GM12878 (cell line): ENCODE data around the gene FBXW8. TPM values are rescaled to one million over a fixed set of nuclear protein-coding genes. Genes with fewer than 3 reads are reported as not detected.

Experiments
- ATAC-seq: fragments of 200-7000 bp; cut with Tn5 transposase; 3 replicates; pipeline ENCODE4 v1.9.1; 2020; ENCODE audit warnings: mild to moderate bottlenecking, moderate library complexity
- BruUV-seq: library from RNA; stranded (reverse); fragments of 400-500 nt; replicated peaks from 2 replicates; lab custom pipeline; 2021; lab: Mats Ljungman, UMichigan
- CTCF ChIA-PET: fragments of 300-600 bp; sonication (Branson Sonifier 250); formaldehyde crosslinking; extraction: SDS; loops from one replicate; lab custom pipeline; 2021; ENCODE audit warnings: inconsistent platforms; lab: Yijun Ruan, JAX
- POLR2A ChIA-PET: fragments of 350-600 bp; formaldehyde crosslinking; extraction: SDS; loops from one replicate; lab custom pipeline; 2021; ENCODE audit warnings: inconsistent platforms; lab: Charles Lee
- RAD21 ChIA-PET: fragments of 300-600 bp; sonication (Branson Sonifier 250); formaldehyde crosslinking; loops from one replicate; lab custom pipeline; 2023; ENCODE audit warnings: antibody characterized with exemption; ENCODE audit not compliant: unreplicated experiment; lab: Charles Lee
- SMC1A ChIA-PET: fragments of 300-600 bp; sonication (Branson Sonifier 250); formaldehyde crosslinking; loops from one replicate; lab custom pipeline; 2023; ENCODE audit not compliant: unreplicated experiment, uncharacterized antibody; lab: Charles Lee
- DNase-seq: peaks from one replicate; pipeline ENCODE4 v3.0.0-alpha.2; 2011; ENCODE audit warnings: low read depth, low spot score
- FAIRE-seq: peaks from 3 replicates; lab custom pipeline; 2011; peaks lifted over from hg19 to GRCh38; lab: Jason Lieb, UNC
- H2AFZ ChIP-seq: 2 replicates; pipeline ENCODE4 v1.6.0; 2011; ENCODE audit warnings: low read depth, low read length, control low read depth; ENCODE audit not compliant: control insufficient read depth
- H3K27ac ChIP-seq: 2 replicates; pipeline ENCODE4 v1.5.1; 2011; ENCODE audit warnings: control low read depth; ENCODE audit not compliant: control insufficient read depth, insufficient read depth
- H3K27me3 ChIP-seq, 2 experiments: replicated peaks in 1 of 2; 2 replicates each; pipeline versions ENCODE4 v1.6.0 to v1.6.1; 2011; ENCODE audit warnings: low read length in 1 of 2; ENCODE audit not compliant: control insufficient read depth in 2 of 2, insufficient read depth in 2 of 2
- H3K36me3 ChIP-seq, 2 experiments: 2 replicates each; pipeline ENCODE4 v1.5.1; 2011; ENCODE audit warnings: low read length in 1 of 2; ENCODE audit not compliant: control insufficient read depth in 2 of 2, insufficient read depth in 2 of 2
- H3K4me1 ChIP-seq: 2 replicates; pipeline ENCODE4 v1.6.1; 2011; ENCODE audit warnings: mild to moderate bottlenecking, low read length, moderate library complexity, mixed read lengths; ENCODE audit not compliant: control insufficient read depth, insufficient read depth
- H3K4me2 ChIP-seq: 2 replicates; pipeline ENCODE4 v1.6.0; 2011; ENCODE audit warnings: control low read depth; ENCODE audit not compliant: control insufficient read depth, insufficient read depth
- H3K4me3 ChIP-seq: fragments of 200-600 bp; sonication (generic); 2 replicates; pipeline ENCODE4 v1.5.1; 2016
- H3K79me2 ChIP-seq: 2 replicates; pipeline ENCODE4 v1.6.0; 2011; ENCODE audit warnings: low read length; ENCODE audit not compliant: control insufficient read depth, insufficient read depth
- H3K9ac ChIP-seq: 2 replicates; pipeline ENCODE4 v1.8.0; 2011; ENCODE audit warnings: low read length, control low read depth, mixed read lengths; ENCODE audit not compliant: control insufficient read depth, insufficient read depth
- H3K9me3 ChIP-seq: replicated peaks from 3 replicates; pipeline ENCODE4 v1.5.1; 2011; ENCODE audit warnings: mild to moderate bottlenecking, low read length; ENCODE audit not compliant: control insufficient read depth, insufficient read depth
- H4K20me1 ChIP-seq: 2 replicates; pipeline ENCODE4 v1.6.0; 2011; ENCODE audit not compliant: control insufficient read depth, insufficient read depth
- BMI1 ChIP-seq: fragments of 450-650 bp; IDR thresholded peaks from 2 replicates; pipeline ENCODE4 v1.6.1; 2016; ENCODE audit warnings: mild to moderate bottlenecking, moderate library complexity, borderline replicate concordance
- CEBPB ChIP-seq, 2 experiments: fragments of 150-350 bp in 1 of 2; IDR thresholded peaks; 2 replicates each; pipeline ENCODE4 v1.6.1; 2012 to 2014; ENCODE audit warnings: low read depth in 2 of 2, low read length in 2 of 2, borderline replicate concordance in 1 of 2, inconsistent platforms in 1 of 2
- ESRRA ChIP-seq: IDR thresholded peaks from 2 replicates; pipeline ENCODE4 v1.6.1; 2012; ENCODE audit warnings: mild to moderate bottlenecking, low read length, improper control_type of control experiment
- FOXM1 ChIP-seq: IDR thresholded peaks from 2 replicates; pipeline ENCODE4 v1.6.1; 2012; ENCODE audit warnings: low read depth, mild to moderate bottlenecking, inconsistent platforms, low read length, moderate library complexity
- MTA3 ChIP-seq: IDR thresholded peaks from 2 replicates; pipeline ENCODE4 v1.6.1; 2012; ENCODE audit warnings: low read length, inconsistent platforms, borderline replicate concordance
- MXI1 ChIP-seq: fragments of 150-350 bp; IDR thresholded peaks from 2 replicates; pipeline ENCODE4 v1.6.1; 2011; ENCODE audit warnings: low read depth, mild to moderate bottlenecking, inconsistent platforms, low read length, improper control_type of control experiment
- NKRF ChIP-seq: fragments of 450-650 bp; conservative IDR thresholded peaks from 2 replicates; pipeline ENCODE4 v1.6.1; 2017; ENCODE audit warnings: mild to moderate bottlenecking, moderate library complexity
- NR2C1 ChIP-seq: fragments of 450-650 bp; IDR thresholded peaks from 2 replicates; pipeline ENCODE4 v1.6.1; 2017; ENCODE audit warnings: antibody characterized with exemption, mild to moderate bottlenecking, moderate library complexity
- NR2C2 ChIP-seq: IDR thresholded peaks from 2 replicates; pipeline ENCODE4 v1.6.1; 2011; ENCODE audit warnings: borderline replicate concordance, low read depth; ENCODE audit not compliant: control insufficient read depth, insufficient read length
- NR2F1 ChIP-seq: fragments of 450-650 bp; conservative IDR thresholded peaks from 2 replicates; pipeline ENCODE4 v1.6.1; 2017; ENCODE audit warnings: mild to moderate bottlenecking
- RB1 ChIP-seq: fragments of 450-650 bp; formaldehyde crosslinking; IDR thresholded peaks from 2 replicates; pipeline ENCODE4 v1.6.1; 2017; ENCODE audit warnings: mild to moderate bottlenecking, borderline replicate concordance
- SMC3 ChIP-seq: IDR thresholded peaks from 2 replicates; pipeline ENCODE4 v1.6.1; 2011; ENCODE audit warnings: low read length, improper control_type of control experiment, borderline replicate concordance
- SPI1 ChIP-seq: IDR thresholded peaks from 2 replicates; pipeline ENCODE4 v1.6.1; 2011; ENCODE audit warnings: low read depth, mild to moderate bottlenecking, low read length, moderate library complexity, borderline replicate concordance; ENCODE audit not compliant: insufficient read depth
- STAT3 ChIP-seq: IDR thresholded peaks from 2 replicates; pipeline ENCODE4 v1.6.1; 2011; ENCODE audit warnings: low read depth, low read length, improper control_type of control experiment
- TAF1 ChIP-seq: IDR thresholded peaks from 2 replicates; pipeline ENCODE4 v1.6.1; 2011; ENCODE audit warnings: mild to moderate bottlenecking, low read depth, low read length, borderline replicate concordance
- TCF12 ChIP-seq: IDR thresholded peaks from 2 replicates; pipeline ENCODE4 v1.6.1; 2011; ENCODE audit warnings: low read depth, mild to moderate bottlenecking, low read length
- ZBED1 ChIP-seq: IDR thresholded peaks from 2 replicates; pipeline ENCODE4 v1.6.1; 2016; ENCODE audit warnings: borderline replicate concordance
- ZNF207 ChIP-seq: fragments of 450-650 bp; IDR thresholded peaks from 2 replicates; pipeline ENCODE4 v1.6.1; 2014; ENCODE audit warnings: antibody characterized with exemption, mild to moderate bottlenecking, borderline replicate concordance
- ZNF217 ChIP-seq: fragments of 450-650 bp; IDR thresholded peaks from 2 replicates; pipeline ENCODE4 v1.6.1; 2017; ENCODE audit warnings: antibody characterized with exemption, mild to moderate bottlenecking
- WGBS: methylation state at CpG from one replicate; pipeline ENCODE4 v1.1.6; 2016; ENCODE audit warnings: low lambda C conversion rate; ENCODE audit not compliant: insufficient replicate concordance, insufficient coverage; ENCODE audit errors: missing lambda C conversion rate; 5-methylcytosine and 5-hydroxymethylcytosine counted together
- in situ Hi-C: fragments of 300-500 bp; cut with MboI; formaldehyde crosslinking; loops from 9 replicates; pipeline ENCODE4 v1.14.3; 2018; ENCODE audit warnings: mixed read lengths
- intact Hi-C: fragments of 100-400 bp; cut with micrococcal nuclease; formaldehyde crosslinking; loops from one replicate; pipeline ENCODE4 v1.14.2; 2022; ENCODE audit not compliant: unreplicated experiment
- polyA plus RNA-seq, 11 experiments: library from polyadenylated mRNA; depleted of rRNA in 4 of 11; unstranded in 6 of 11; stranded (reverse) in 5 of 11; fragments of >200 nt; fragmentation: Nextera tagmentation in 4 of 11; fragmentation: Illumina TruSeq in 1 of 11; extraction: Ambion mirVana in 4 of 11; extraction: Trizol in 1 of 11; gene quantifications; 1 replicate in 1 of 11; 2 replicates in 10 of 11; pipeline versions ENCODE4 v1.2.1 to v1.2.3, GENCODE V29; 2011 to 2016; ENCODE audit warnings: inconsistent platforms in 2 of 11, missing spikeins in 2 of 11, low read depth in 1 of 11
- total RNA-seq, 4 experiments: library from RNA; depleted of rRNA in 3 of 4; stranded (reverse); fragments of >200 nt in 3 of 4; fragmentation: Illumina TruSeq in 1 of 4; extraction: Trizol in 1 of 4; gene quantifications; 2 replicates each; pipeline versions ENCODE4 v1.2.1 to v1.2.3, GENCODE V29; 2013 to 2021

Gene FBXW8
- total and polyA plus RNA-seq, 10 of the 15 experiments (the other 5 are each of a cell fraction or from before 2014, with no cell fraction given): 0.49 to 7.5 (median 4.4) TPM

GRCh38 chr12:117048585-117048904 is 137.8 kb downstream of the FBXW8 start:
- ChIA-PET RAD21 (no interaction called here), POLR2A (no interaction called here), CTCF (no interaction called here), SMC1A (interaction anchor here (1.2 kb wide), 1 partner anchor 8 kb away, joined by 4 read pairs; no protein-coding TSS in a partner anchor)
- Histone ChIP-seq H3K27me3 (no peaks in the 10 kb centered on the region), H3K4me1 (peaks cover 10% of the 10 kb centered on the region), H3K79me2 (no peaks in the 10 kb centered on the region), H3K9me3 (no peaks in the 10 kb centered on the region), H3K27ac (no peak overlapping the region), H3K36me3 (peaks cover 0 to 5% of the 10 kb centered on the region in 2 experiments; a peak in 2 of 4 replicates), H3K4me3 (no peak overlapping the region), H3K9ac (no peak overlapping the region), H3K4me2 (no peak overlapping the region), H2AFZ (no peak overlapping the region), H4K20me1 (no peaks in the 10 kb centered on the region)
- intact Hi-C loops (no loop called here), in situ Hi-C loops (no loop called here)
- no peak for ATAC-seq
- DNase-seq: no peak
- no peak for TF ChIP-seq ZNF207
- TF ChIP-seq CEBPB (IDR thresholded peaks at IDR 0.05; ENCODE audit: borderline replicate concordance in 1 of 2, low read depth in 2 of 2, low read length in 2 of 2): no peak
- no peak for TF ChIP-seq NR2C1
- TF ChIP-seq ESRRA: no peak
- FAIRE-seq: no peak
- 80% methylated on average over 9 of the region's 9 CpGs for WGBS
- no TSS peak for BruUV-seq

GRCh38 chr12:117049295-117049694 is 138.5 kb downstream of the FBXW8 start:
- ChIA-PET RAD21 (no interaction called here), CTCF (no interaction called here), SMC1A (interaction anchor here (1.3 kb wide), 1 partner anchor 70 kb away, joined by 3 read pairs; no protein-coding TSS in a partner anchor), POLR2A (interaction anchor here (0.6 kb wide), 2 partner anchors 70 to 239 kb away, joined by 3 to 9 read pairs; no protein-coding TSS in a partner anchor)
- no peak overlapping the region for H3K9ac ChIP-seq
- H3K4me1 ChIP-seq: peaks cover 10% of the 10 kb centered on the region
- H4K20me1 ChIP-seq: no peaks in the 10 kb centered on the region
- in situ Hi-C loops (no loop called here), intact Hi-C loops (no loop called here)
- BruUV-seq: no TSS peak
- no peak overlapping the region for H3K4me3 ChIP-seq
- H3K27me3 ChIP-seq: no peaks in the 10 kb centered on the region
- H2AFZ ChIP-seq: no peak overlapping the region
- H3K4me2 ChIP-seq: no peak overlapping the region
- no peaks in the 10 kb centered on the region for H3K79me2 ChIP-seq
- no peak for ATAC-seq
- no peaks in the 10 kb centered on the region for H3K9me3 ChIP-seq
- no peak for FAIRE-seq
- no peak overlapping the region for H3K27ac ChIP-seq
- H3K36me3 ChIP-seq: peaks cover 0 to 5% of the 10 kb centered on the region in 2 experiments; a peak in 2 of 4 replicates
- 96% methylated on average over 11 of the region's 11 CpGs for WGBS
- no peak for DNase-seq
- TF ChIP-seq NKRF (no peak), SMC3 (no peak), TCF12 (no peak), BMI1 (no peak), FOXM1 (no peak), STAT3 (no peak), SPI1 (no peak), TAF1 (no peak), MTA3 (no peak), RB1 (no peak), NR2C2 (no peak), CEBPB (IDR thresholded peaks at IDR 0.05; ENCODE audit: borderline replicate concordance in 1 of 2, low read depth in 2 of 2, low read length in 2 of 2) (no peak), ZBED1 (no peak), MXI1 (no peak), NR2F1 (no peak), ZNF217 (no peak)
